HL-60 (cell line): ENCODE data around the gene GBGT1.

Experiments
- DNase-seq, 2 experiments: peaks; one replicate each; pipeline ENCODE4 v3.0.0-alpha.2; 2010 to 2020; ENCODE audit warnings: low read depth in 1 of 2, low spot score in 1 of 2
- H3K27ac ChIP-seq: fragments of 250-450 bp; sonication (Bioruptor Pico); replicated peaks from 2 replicates; pipeline ENCODE4 v1.5.1; 2020; ENCODE audit warnings: mild to moderate bottlenecking, moderate library complexity
- H3K27me3 ChIP-seq: fragments of 250-450 bp; sonication (Bioruptor Pico); 2 replicates; pipeline ENCODE4 v1.5.1; 2021; ENCODE audit warnings: mild to moderate bottlenecking, moderate library complexity; ENCODE audit not compliant: insufficient read depth, poor library complexity, severe bottlenecking
- H3K4me3 ChIP-seq: replicated peaks from 2 replicates; pipeline ENCODE4 v1.5.1; 2011; ENCODE audit warnings: mild to moderate bottlenecking, control low read depth, low read length; ENCODE audit not compliant: insufficient read depth
- GABPA ChIP-seq: IDR thresholded peaks from 2 replicates; pipeline ENCODE4 v1.6.1; 2012; ENCODE audit warnings: low read depth
- POLR2AphosphoS5 ChIP-seq: IDR thresholded peaks from 2 replicates; pipeline ENCODE4 v1.6.1; 2012; ENCODE audit warnings: low read depth
- SPI1 ChIP-seq: IDR thresholded peaks from 2 replicates; pipeline ENCODE4 v1.6.1; 2012; ENCODE audit warnings: low read depth, mild to moderate bottlenecking, borderline replicate concordance
- TF ChIP-seq, protein P1 (sequence below): IDR thresholded peaks from 2 replicates; pipeline ENCODE4 v1.6.1; 2012; ENCODE audit warnings: low read depth; ENCODE audit not compliant: insufficient replicate concordance
- TF ChIP-seq, protein P2 (sequence below): IDR thresholded peaks from one replicate; pipeline ENCODE4 v1.5.1; 2011; ENCODE audit warnings: low read length, control low read depth, inconsistent platforms; ENCODE audit not compliant: insufficient read depth

The GBGT1 gene

DNA sequence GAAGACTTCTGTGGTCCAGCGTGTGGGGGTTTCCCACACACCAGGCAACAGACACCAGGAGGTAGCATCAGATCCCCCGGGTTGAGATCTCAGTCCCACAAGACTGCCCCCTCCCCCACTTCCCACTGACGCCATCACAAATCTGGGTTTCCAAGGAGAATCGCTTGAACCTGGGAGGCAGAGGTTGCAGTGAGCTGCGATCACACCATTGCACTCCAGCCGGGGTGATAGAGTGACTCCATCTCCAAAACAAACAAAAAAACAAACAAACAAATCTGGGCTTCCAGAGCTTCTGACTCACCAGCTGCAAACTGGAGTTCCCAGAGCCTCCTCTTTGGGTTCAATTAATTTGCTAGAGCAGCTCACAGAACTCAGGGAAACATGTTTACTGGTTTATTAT lies 4.7 kb upstream of the GBGT1 start:
- no peaks in the 10 kb centered on the region for H3K27me3 ChIP-seq
- no peak for DNase-seq
- H3K27ac ChIP-seq, result no peak overlapping the region
- TF ChIP-seq, protein P1, sequence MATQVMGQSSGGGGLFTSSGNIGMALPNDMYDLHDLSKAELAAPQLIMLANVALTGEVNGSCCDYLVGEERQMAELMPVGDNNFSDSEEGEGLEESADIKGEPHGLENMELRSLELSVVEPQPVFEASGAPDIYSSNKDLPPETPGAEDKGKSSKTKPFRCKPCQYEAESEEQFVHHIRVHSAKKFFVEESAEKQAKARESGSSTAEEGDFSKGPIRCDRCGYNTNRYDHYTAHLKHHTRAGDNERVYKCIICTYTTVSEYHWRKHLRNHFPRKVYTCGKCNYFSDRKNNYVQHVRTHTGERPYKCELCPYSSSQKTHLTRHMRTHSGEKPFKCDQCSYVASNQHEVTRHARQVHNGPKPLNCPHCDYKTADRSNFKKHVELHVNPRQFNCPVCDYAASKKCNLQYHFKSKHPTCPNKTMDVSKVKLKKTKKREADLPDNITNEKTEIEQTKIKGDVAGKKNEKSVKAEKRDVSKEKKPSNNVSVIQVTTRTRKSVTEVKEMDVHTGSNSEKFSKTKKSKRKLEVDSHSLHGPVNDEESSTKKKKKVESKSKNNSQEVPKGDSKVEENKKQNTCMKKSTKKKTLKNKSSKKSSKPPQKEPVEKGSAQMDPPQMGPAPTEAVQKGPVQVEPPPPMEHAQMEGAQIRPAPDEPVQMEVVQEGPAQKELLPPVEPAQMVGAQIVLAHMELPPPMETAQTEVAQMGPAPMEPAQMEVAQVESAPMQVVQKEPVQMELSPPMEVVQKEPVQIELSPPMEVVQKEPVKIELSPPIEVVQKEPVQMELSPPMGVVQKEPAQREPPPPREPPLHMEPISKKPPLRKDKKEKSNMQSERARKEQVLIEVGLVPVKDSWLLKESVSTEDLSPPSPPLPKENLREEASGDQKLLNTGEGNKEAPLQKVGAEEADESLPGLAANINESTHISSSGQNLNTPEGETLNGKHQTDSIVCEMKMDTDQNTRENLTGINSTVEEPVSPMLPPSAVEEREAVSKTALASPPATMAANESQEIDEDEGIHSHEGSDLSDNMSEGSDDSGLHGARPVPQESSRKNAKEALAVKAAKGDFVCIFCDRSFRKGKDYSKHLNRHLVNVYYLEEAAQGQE, result no peak
- TF ChIP-seq, protein P2, sequence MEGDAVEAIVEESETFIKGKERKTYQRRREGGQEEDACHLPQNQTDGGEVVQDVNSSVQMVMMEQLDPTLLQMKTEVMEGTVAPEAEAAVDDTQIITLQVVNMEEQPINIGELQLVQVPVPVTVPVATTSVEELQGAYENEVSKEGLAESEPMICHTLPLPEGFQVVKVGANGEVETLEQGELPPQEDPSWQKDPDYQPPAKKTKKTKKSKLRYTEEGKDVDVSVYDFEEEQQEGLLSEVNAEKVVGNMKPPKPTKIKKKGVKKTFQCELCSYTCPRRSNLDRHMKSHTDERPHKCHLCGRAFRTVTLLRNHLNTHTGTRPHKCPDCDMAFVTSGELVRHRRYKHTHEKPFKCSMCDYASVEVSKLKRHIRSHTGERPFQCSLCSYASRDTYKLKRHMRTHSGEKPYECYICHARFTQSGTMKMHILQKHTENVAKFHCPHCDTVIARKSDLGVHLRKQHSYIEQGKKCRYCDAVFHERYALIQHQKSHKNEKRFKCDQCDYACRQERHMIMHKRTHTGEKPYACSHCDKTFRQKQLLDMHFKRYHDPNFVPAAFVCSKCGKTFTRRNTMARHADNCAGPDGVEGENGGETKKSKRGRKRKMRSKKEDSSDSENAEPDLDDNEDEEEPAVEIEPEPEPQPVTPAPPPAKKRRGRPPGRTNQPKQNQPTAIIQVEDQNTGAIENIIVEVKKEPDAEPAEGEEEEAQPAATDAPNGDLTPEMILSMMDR, result no peak
- no peak for TF ChIP-seq GABPA
- TF ChIP-seq SPI1, result no peak
- TF ChIP-seq POLR2AphosphoS5, result no peak
- H3K4me3 ChIP-seq, result no peak overlapping the region

DNA sequence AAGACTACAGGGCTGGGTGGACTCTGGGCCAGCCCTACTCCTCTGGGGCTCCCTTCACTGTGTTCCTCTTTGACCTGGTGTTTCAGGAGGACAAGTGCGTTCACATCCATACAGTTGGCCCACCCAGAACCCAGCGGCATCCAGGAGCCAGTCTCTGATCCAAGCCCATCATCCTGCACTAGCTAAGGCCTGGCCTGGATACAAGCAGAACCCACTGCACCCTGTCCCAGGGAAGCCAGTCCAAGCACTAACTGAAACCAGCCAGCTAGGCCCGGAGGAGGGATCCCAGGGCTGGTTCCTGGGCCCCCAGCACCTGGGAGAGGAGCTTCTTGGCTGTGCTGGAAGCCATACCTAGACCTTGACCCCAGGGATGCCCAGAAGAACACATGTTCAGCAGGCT lies 4.1 kb upstream of the GBGT1 start:
- TF ChIP-seq GABPA, result no peak
- TF ChIP-seq POLR2AphosphoS5, result no peak
- Histone ChIP-seq H3K4me3 (no peak overlapping the region), H3K27me3 (no peaks in the 10 kb centered on the region), H3K27ac (no peak overlapping the region)
- DNase-seq, result no peak

DNA sequence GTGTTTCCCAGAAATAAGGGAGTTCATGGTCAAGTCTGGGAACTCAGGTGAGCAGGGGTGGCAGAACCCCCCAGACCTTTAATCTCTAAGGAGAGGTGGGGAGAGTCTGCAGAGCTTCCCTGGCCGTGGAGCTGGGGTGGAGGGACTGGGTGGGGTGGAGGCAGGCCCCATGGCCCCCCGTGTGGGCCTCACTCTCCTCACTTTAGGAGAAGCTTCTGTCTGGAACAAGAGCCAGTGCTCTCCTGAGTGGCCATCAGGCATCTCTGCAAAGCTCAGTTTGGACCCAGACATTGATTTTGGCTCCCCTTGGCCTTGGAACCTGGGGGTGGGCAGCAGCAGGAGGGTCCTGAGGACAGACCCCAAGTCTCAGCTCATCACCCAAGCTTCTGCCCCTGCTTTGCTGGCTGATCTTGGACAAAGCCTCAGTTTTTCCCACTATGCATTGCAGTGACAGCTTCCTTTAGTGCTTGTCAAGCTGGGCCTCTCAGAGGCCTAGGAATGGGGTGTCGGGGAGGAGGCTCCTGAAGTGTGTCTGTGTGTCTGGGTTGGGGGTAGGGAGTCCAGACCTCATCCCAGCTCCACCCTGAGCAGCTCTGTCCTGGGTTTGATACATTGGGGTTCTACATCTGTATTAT lies 3.5 kb upstream of the GBGT1 start:
- Histone ChIP-seq H3K27me3 (no peaks in the 10 kb centered on the region), H3K4me3 (no peak overlapping the region), H3K27ac (no peak overlapping the region)
- no peak for DNase-seq
- no peak for TF ChIP-seq GABPA
- TF ChIP-seq, protein P2, result no peak
- TF ChIP-seq POLR2AphosphoS5, result no peak

DNA sequence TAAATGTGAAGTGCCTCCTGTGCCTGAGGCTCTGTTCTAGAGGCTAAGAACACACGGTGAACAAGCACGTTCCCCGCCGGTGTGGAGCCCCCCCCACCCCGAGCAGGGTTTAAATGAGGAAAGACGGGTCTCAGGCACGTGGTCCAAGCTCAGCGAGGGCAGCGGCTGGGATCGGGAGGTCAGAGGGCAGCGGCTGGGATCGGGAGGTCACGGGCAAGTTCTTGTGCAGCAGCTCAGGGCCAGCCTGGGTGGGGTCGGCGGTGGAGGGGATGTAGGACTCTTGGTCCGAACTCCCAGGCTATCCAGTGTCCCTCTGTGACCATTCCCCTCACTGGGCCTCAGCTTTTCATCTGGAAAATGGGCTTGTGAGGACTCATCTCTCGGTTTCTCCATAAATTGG lies 2.7 kb upstream of the GBGT1 start:
- no peaks in the 10 kb centered on the region for H3K27me3 ChIP-seq
- TF ChIP-seq POLR2AphosphoS5, result no peak
- no peak for TF ChIP-seq SPI1
- TF ChIP-seq GABPA, result no peak
- TF ChIP-seq, protein P1, result no peak
- TF ChIP-seq, protein P2, result no peak

More for the DNA sequence above, 2.7 kb upstream of the GBGT1 start:
- no peak overlapping the region for H3K27ac ChIP-seq
- H3K4me3 ChIP-seq, result no peak overlapping the region
- DNase-seq, result no peak
